HUES64 (cell line): Measurements from ENCODE around the gene TM7SF2.
A peak's percentile ranks its signal among the peaks of the same experiment; 100 is the strongest.

Experiments
- H3K27ac ChIP-seq: 2 replicates; pipeline ENCODE4 v1.7.0; 2013; ENCODE audit warnings: low read depth, low read length, inconsistent platforms
- H3K27me3 ChIP-seq: 2 replicates; pipeline ENCODE4 v1.6.1; 2013; ENCODE audit warnings: mild to moderate bottlenecking, low read length; ENCODE audit not compliant: insufficient read depth
- H3K36me3 ChIP-seq: 2 replicates; pipeline ENCODE4 v1.6.1; 2013; ENCODE audit warnings: mild to moderate bottlenecking, low read length; ENCODE audit not compliant: insufficient read depth
- H3K4me1 ChIP-seq: 2 replicates; pipeline ENCODE4 v1.6.1; 2013; ENCODE audit warnings: mild to moderate bottlenecking, low read length, moderate library complexity; ENCODE audit not compliant: insufficient read depth
- H3K4me3 ChIP-seq: 2 replicates; pipeline ENCODE4 v1.5.1; 2013; ENCODE audit warnings: mild to moderate bottlenecking, low read length, moderate library complexity
- H3K9ac ChIP-seq: 2 replicates; pipeline ENCODE4 v1.6.1; 2013; ENCODE audit warnings: mild to moderate bottlenecking, low read depth, low read length
- H3K9me3 ChIP-seq: 2 replicates; pipeline ENCODE4 v1.6.1; 2013; ENCODE audit warnings: low read depth, low read length; ENCODE audit not compliant: insufficient read depth
- WGBS: fragments of 150-250, 120-280 bp; methylation state at CpG from one replicate; pipeline ENCODE4 v1.1.7; 2013; ENCODE audit warnings: missing lambda C conversion rate; 5-methylcytosine and 5-hydroxymethylcytosine counted together

The TM7SF2 gene

DNA sequence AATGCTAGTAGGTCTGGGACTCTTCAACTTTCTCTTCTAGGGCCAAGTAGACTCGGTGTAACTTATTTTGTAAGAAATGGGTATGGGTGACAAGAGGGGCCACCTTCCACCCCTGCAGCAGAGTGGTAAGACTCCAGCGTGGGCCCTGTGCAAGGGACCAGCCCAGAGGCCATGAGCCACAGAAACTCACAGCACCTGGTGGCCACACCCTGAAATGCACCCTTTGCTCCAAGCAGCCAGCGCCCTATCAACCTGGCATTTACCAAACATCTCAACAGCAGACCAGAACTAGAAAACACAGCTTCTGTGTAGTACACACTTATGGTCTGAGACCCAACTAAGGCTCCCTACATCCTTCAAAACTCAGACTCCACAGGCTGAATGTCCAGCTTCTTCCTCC, 33.5 kb upstream of the TM7SF2 start:
- no peak overlapping the region for H3K27ac ChIP-seq

DNA sequence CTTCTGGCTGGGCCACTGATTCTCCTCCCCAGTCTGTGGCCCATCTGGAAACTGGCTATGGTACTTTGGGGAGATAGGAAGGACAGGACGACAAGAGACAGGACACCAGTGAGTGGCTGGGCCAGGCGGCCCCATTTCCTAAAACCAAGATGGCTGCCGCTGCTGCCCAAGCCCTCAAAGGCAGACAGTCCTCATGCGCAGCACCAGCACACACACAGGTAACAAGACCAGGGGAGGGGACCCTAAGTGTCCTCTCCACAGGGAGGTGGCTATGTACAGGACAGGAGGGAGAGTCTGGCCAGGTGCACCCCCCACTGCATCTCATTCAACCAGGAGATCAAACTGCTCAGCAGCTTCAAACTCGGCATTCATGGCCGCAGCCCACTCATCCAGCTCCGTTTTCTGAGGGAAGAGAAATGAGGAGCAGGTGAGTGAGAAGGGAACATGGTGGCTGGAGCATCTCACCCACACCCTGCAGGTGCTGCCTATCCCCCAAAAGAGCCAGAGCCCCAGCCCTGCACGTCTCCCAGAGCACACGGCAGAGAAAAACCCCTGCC, 32.8 kb upstream of the TM7SF2 start:
- peaks cover 6% of the 10 kb centered on the region; the same call in 1 of the 2 replicates for H3K4me1 ChIP-seq
- no peaks in the 10 kb centered on the region for H3K9me3 ChIP-seq
- peaks cover 65% of the 10 kb centered on the region for H3K36me3 ChIP-seq
- H3K27ac ChIP-seq, result no peak overlapping the region
- H3K4me3 ChIP-seq, result no peak overlapping the region
- no peaks in the 10 kb centered on the region for H3K27me3 ChIP-seq
- no peak overlapping the region for H3K9ac ChIP-seq
- 90% methylated on average over 9 of the region's 9 CpGs for WGBS

More for the DNA sequence above, 33.5 kb upstream of the TM7SF2 start:
- Histone ChIP-seq H3K27me3 (no peaks in the 10 kb centered on the region), H3K36me3 (peaks cover 65% of the 10 kb centered on the region), H3K4me1 (peaks cover 6% of the 10 kb centered on the region; the same call in 1 of the 2 replicates), H3K4me3 (no peak overlapping the region), H3K9ac (no peak overlapping the region), H3K9me3 (no peaks in the 10 kb centered on the region)
- 89% methylated on average over 3 of the region's 3 CpGs for WGBS

DNA sequence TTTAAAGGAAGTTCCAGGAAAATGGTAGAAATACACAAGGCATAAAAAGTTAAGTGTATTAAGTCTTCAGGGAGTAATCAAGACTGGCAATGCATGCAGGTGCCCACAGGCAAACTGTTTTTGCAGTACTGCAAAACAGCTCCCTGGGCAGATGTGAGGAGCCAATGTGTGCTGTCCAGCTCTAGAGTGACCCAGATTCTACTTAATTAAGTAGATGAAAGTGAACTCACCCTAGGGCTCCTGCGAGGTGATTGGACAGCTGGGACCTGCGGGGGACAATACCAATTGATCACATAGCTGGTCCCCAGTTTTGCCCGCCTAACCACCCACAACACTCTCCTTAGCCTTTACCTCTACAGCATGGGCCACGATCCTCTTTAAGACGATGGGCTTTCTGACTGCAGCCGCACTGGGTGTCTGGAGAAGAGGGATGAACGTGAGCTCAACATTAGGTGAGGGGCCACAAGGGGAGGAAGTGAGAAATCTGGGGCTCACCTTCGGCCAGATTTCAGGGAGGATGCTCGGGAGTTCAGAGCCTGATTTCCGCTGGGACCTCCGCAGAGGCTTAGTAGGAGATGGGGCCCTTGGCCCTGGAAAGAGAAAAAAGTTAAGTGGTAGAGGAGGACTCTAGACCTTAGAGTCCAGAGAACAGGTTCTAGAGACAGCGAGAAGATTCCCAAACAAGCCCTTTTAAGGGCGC, 28.4 kb upstream of the TM7SF2 start:
- H3K4me1 ChIP-seq, result peaks cover 6% of the 10 kb centered on the region; the same call in 1 of the 2 replicates
- WGBS, result 4% methylated on average over 13 of the region's 13 CpGs
- no peaks in the 10 kb centered on the region for H3K27me3 ChIP-seq
- peak overlapping the region; percentile 91 for H3K4me3 ChIP-seq
- H3K9me3 ChIP-seq, result no peaks in the 10 kb centered on the region
- H3K27ac ChIP-seq, result peak overlapping the region; percentile 97
- peaks cover 72% of the 10 kb centered on the region for H3K36me3 ChIP-seq
- H3K9ac ChIP-seq, result peak overlapping the region; percentile 97

DNA sequence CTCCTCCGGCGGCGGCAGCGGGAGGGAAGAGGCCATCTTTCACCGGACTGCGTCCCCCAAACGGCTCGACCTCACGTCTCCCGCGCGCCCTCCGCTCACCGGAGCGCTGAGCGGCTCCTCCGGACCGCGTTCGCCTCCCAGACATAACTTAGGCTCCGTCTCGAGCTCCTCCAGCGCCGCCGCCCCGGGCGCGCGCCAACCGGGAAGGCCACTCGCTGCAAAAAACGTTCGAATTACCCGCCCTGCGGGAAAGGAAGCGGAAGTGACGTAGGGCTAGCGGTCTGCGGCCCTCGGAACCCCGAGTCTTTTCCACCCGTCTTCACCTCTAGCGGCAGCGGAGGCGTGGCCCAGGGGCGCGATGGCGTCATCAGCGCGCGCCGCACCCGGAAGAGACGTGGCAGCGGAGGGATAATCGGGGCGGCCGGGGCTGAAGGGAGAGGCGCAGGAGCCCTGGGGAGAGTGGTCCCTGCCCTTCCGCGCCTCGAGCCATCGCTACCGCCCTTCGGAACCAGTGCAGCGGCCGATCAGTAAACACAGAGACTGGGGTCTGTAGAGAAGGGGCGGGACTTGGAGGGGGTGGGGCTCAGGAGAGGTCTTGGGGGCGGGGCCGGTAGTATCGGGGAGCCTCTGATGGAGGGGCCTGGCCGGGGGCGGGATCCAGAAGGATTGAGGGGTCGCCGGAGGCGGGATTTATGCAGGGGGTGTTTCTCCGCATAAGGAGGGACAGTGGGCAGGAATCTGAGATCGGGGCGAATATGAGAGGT, 27.7 kb upstream of the TM7SF2 start, which contains the start of the genes CDCA5 and ZFPL1:
TSS of gene CDCA5 (minus strand) at position 207 of the 764 bp plus-strand sequence. CDS start at position 145, 62 bp downstream.
TSS of gene ZFPL1 (plus strand) at position 389 of the 764 bp plus-strand sequence. CDS start 477 bp downstream, outside the sequence.
- H3K36me3 ChIP-seq, result peaks cover 70% of the 10 kb centered on the region
- peak within 1 kb of the TSS; percentile 97 for H3K9ac ChIP-seq
- H3K4me1 ChIP-seq, result peaks cover 6% of the 10 kb centered on the region; the same call in 1 of the 2 replicates
- H3K27me3 ChIP-seq, result no peaks in the 10 kb centered on the region
- peak within 1 kb of the TSS; percentile 91 for H3K4me3 ChIP-seq
- H3K27ac ChIP-seq, result peak within 1 kb of the TSS; percentile 97
- under 1% methylated on average over 79 of the region's 79 CpGs for WGBS
- no peaks in the 10 kb centered on the region for H3K9me3 ChIP-seq

DNA sequence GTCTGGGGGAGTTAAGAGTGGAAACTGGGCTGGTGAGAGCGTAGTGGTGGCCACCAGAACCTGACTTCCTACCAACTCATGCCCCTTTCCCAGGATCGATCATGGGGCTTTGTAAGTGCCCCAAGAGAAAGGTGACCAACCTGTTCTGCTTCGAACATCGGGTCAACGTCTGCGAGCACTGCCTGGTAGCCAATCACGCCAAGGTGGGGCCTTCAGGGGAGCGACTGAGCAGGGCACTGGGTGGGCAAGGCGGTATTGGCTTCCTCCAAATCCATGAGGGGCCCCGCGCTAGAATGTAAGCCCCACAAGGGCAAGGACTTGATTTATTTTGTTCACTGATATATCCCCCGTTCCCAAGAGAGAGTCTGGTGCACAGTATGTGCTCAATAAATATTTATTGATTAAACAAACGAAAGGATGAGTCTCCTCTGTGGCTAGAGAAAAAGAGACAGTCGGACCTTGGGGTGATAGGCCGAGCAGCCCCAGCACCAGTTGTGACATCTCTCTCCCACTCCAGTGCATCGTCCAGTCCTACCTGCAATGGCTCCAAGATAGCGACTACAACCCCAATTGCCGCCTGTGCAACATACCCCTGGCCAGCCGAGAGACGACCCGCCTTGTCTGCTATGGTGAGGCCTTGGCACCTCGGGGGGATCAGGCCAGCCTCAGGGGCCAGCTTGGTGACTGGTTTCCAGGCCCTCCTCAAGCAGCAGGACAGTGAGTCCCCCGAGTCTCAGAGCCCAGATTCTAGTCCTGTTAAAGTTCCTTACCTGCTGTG, 26.9 kb upstream of the TM7SF2 start:
- H3K9me3 ChIP-seq, result no peaks in the 10 kb centered on the region
- WGBS, result 56% methylated on average over 23 of the region's 23 CpGs
- peak overlapping the region; percentile 91 for H3K4me3 ChIP-seq
- peaks cover 6% of the 10 kb centered on the region; the same call in 1 of the 2 replicates for H3K4me1 ChIP-seq
- peak overlapping the region; percentile 97 for H3K9ac ChIP-seq
- no peaks in the 10 kb centered on the region for H3K27me3 ChIP-seq
- peak overlapping the region; percentile 97 for H3K27ac ChIP-seq
- H3K36me3 ChIP-seq, result peaks cover 63% of the 10 kb centered on the region

DNA sequence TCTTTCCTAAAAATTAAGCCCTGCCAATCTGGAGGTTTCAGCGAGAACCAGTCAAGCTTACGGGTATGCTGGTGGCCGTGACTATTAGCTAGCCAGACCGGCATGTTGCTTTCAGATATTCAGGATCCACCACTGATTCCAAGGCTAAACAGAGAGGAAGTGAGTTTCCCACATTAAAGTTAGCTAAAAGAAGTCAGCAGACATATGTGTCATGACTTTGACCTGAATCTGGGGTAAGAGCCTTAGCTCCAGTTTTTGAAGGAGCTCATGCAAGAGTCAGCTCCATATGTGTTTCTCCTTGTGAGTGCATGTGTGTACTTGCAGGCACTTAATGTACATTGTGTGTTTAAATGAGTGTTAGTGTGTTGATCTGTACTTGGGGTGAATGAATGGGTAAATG, 26.2 kb upstream of the TM7SF2 start:
- WGBS, result 94% methylated on average over 4 of the region's 4 CpGs

DNA sequence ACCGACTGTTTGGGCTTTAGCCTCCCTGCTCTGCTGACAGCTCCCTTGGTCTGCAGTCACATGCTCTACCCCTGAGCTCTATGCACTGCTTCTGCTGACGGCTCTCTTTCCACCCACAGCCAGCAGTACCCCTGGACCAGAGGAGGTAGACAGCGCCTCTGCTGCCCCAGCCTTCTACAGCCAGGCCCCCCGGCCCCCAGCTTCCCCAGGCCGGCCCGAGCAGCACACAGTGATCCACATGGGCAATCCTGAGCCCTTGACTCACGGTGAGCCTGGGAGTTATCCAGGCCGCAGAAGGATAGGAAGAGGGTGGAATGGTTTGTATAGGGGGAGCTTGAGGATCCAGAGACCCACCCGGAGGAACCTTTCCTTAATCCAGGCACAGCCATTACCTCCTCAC, 24.9 kb upstream of the TM7SF2 start:
- peaks cover 45% of the 10 kb centered on the region for H3K36me3 ChIP-seq
- no peaks in the 10 kb centered on the region for H3K27me3 ChIP-seq
- H3K4me3 ChIP-seq, result no peak overlapping the region
- H3K9me3 ChIP-seq, result no peaks in the 10 kb centered on the region
- H3K4me1 ChIP-seq, result peaks cover 6% of the 10 kb centered on the region; the same call in 1 of the 2 replicates
- no peak overlapping the region for H3K9ac ChIP-seq
- no peak overlapping the region for H3K27ac ChIP-seq
- WGBS, result 92% methylated on average over 8 of the region's 9 CpGs

More for the DNA sequence above, 26.2 kb upstream of the TM7SF2 start:
- Histone ChIP-seq H3K9me3 (no peaks in the 10 kb centered on the region), H3K4me1 (peaks cover 6% of the 10 kb centered on the region; the same call in 1 of the 2 replicates), H3K27ac (no peak overlapping the region), H3K27me3 (no peaks in the 10 kb centered on the region), H3K36me3 (peaks cover 57% of the 10 kb centered on the region), H3K4me3 (peak overlapping the region; percentile 91), H3K9ac (no peak overlapping the region)

DNA sequence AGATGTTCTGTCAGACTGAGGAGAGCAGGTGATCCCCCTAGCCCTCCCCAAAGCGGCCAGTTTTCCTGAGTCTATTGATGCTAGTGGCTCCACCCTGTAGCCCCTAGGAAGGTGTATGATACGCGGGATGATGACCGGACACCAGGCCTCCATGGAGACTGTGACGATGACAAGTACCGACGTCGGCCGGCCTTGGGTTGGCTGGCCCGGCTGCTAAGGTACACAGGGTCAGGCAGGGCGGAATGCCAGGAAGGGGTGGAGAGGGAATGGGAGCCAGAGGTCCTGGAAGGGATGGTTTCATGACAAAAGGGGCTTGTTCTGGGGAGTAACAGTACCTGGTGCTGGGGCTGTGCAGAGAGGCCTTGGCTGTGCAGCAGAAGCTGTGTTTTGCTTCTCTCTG, 24.5 kb upstream of the TM7SF2 start:
- no peaks in the 10 kb centered on the region for H3K27me3 ChIP-seq
- no peak overlapping the region for H3K4me3 ChIP-seq
- H3K4me1 ChIP-seq, result peaks cover 6% of the 10 kb centered on the region; the same call in 1 of the 2 replicates
- no peak overlapping the region for H3K9ac ChIP-seq
- H3K9me3 ChIP-seq, result no peaks in the 10 kb centered on the region
- H3K36me3 ChIP-seq, result peaks cover 41% of the 10 kb centered on the region
- H3K27ac ChIP-seq, result no peak overlapping the region
- WGBS, result 96% methylated on average over 11 of the region's 11 CpGs

DNA sequence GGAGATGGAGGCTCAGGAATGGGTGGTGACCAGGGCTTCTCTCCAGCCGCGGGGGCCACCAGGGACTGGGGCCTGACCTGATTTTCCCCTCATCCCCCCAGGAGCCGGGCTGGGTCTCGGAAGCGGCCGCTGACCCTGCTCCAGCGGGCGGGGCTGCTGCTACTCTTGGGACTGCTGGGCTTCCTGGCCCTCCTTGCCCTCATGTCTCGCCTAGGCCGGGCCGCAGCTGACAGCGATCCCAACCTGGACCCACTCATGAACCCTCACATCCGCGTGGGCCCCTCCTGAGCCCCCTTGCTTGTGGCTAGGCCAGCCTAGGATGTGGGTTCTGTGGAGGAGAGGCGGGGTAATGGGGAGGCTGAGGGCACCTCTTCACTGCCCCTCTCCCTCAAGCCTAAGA, 23.8 kb upstream of the TM7SF2 start:
- WGBS, result 96% methylated on average over 14 of the region's 15 CpGs
- H3K36me3 ChIP-seq, result peaks cover 37% of the 10 kb centered on the region
- no peak overlapping the region for H3K27ac ChIP-seq
- no peaks in the 10 kb centered on the region for H3K27me3 ChIP-seq
- no peaks in the 10 kb centered on the region for H3K9me3 ChIP-seq
- H3K4me1 ChIP-seq, result peaks cover 3% of the 10 kb centered on the region; the same call in 1 of the 2 replicates
- H3K9ac ChIP-seq, result no peak overlapping the region
- no peak overlapping the region for H3K4me3 ChIP-seq

DNA sequence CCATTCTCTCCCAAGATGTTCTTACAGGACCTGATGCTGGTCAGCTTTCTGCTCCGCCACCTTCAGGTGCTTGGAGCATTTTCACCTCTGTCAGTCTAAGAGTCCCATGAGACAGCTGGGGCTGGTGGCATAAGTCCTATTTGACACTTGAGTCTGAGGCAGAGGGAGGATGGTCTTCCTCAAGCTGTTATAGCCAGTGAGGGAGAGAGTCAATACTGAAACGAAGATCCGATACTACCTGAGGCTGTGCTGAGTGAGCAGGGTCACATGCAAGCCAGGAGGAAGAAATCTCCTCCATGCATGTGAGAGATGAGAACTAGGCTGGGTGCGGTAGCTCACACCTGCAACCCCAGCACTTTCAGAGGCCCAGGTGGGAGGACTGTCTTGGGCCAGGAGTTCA, 22.1 kb upstream of the TM7SF2 start:
- 98% methylated on average over 4 of the region's 4 CpGs for WGBS
- no peak overlapping the region for H3K27ac ChIP-seq
- peaks cover 36% of the 10 kb centered on the region for H3K36me3 ChIP-seq
- H3K9ac ChIP-seq, result no peak overlapping the region
- no peaks in the 10 kb centered on the region for H3K4me1 ChIP-seq
- no peak overlapping the region for H3K4me3 ChIP-seq
- H3K9me3 ChIP-seq, result no peaks in the 10 kb centered on the region
- H3K27me3 ChIP-seq, result no peaks in the 10 kb centered on the region
